Measurements from ENCODE around the gene PCDHB11.
"Not testable (repeated sequence)": the region's sequence is repeated elsewhere in the genome, so short reads cannot be mapped to it uniquely, and the experiment has no call there.

DNA sequence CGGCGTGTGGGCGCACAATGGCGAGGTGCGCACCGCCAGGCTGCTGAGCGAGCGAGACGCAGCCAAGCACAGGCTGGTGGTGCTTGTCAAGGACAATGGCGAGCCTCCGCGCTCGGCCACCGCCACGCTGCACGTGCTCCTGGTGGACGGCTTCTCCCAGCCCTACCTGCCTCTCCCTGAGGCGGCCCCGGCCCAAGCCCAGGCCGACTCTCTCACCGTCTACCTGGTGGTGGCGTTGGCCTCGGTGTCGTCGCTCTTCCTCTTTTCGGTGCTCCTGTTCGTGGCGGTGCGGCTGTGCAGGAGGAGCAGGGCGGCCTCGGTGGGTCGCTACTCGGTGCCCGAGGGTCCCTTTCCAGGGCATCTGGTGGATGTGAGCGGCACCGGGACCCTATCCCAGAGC is 47.3 kb upstream of the PCDHB11 start:
- TF ChIP-seq SUZ12 (IDR thresholded peaks at IDR 0.05); HDGF (IDR thresholded peaks at IDR 0.05; ENCODE audit: borderline replicate concordance); FOXM1 (IDR thresholded peaks at IDR 0.05; ENCODE audit: borderline replicate concordance): not testable (repeated sequence)
